ENCODE results near the gene CCDC160. TPM values are rescaled to one million over a fixed set of nuclear protein-coding genes. Genes with fewer than 3 reads are reported as not detected.

The CCDC160 gene
- polyA plus RNA-seq, 1 donor from 2014 or later = 4.3 TPM

- Histone ChIP-seq H3K4me3 (ENCODE audit: low read length) (no peak overlapping the region), H3K27me3 (ENCODE audit: insufficient read depth, low read depth, low read length) (no peaks in the 10 kb centered on the region), H3K36me3 (ENCODE audit: insufficient read depth, low read length) (no peaks in the 10 kb centered on the region), H2AFZ (ENCODE audit: low read depth, low read length) (no peak overlapping the region), H3K27ac (ENCODE audit: low read length) (no peak overlapping the region), H3K4me2 (ENCODE audit: low read length) (no peak overlapping the region), H3K9me2 (ENCODE audit: insufficient read depth, low read length) (no peaks in the 10 kb centered on the region), H3K9ac (ENCODE audit: low read length) (no peak overlapping the region), H3K9me3 (ENCODE audit: low read length) (no peaks in the 10 kb centered on the region), H4K20me1 (ENCODE audit: insufficient read depth) (no peaks in the 10 kb centered on the region), H3K79me2 (replicated peaks; ENCODE audit: insufficient read depth, low read length) (no peaks in the 10 kb centered on the region), H3F3A (ENCODE audit: insufficient read depth, low read length, poor library complexity, severe bottlenecking) (no peaks in the 10 kb centered on the region)
- TF ChIP-seq RAD21 (conservative IDR thresholded peaks at IDR 0.05) = no peak
- no peak for TF ChIP-seq REST (IDR thresholded peaks at IDR 0.05; ENCODE audit: borderline replicate concordance)
- TF ChIP-seq POLR2AphosphoS5 (IDR thresholded peaks at IDR 0.05) = no peak
- TF ChIP-seq SMC3 (conservative IDR thresholded peaks at IDR 0.05; ENCODE audit: poor library complexity) = no peak
- no peak for TF ChIP-seq EZH2 (IDR thresholded peaks at IDR 0.05; ENCODE audit: borderline replicate concordance, insufficient read depth, low read length, poor library complexity, severe bottlenecking)
- no peak for TF ChIP-seq EP300 (conservative IDR thresholded peaks at IDR 0.05; ENCODE audit: poor library complexity, severe bottlenecking)
- no peak for TF ChIP-seq MXI1 (conservative IDR thresholded peaks at IDR 0.05; ENCODE audit: poor library complexity, severe bottlenecking)
- TF ChIP-seq CTCF (IDR thresholded peaks at IDR 0.05; ENCODE audit: poor library complexity, severe bottlenecking) = no peak
- no peak for TF ChIP-seq TAF1 (IDR thresholded peaks at IDR 0.05; ENCODE audit: low read depth)
Observed at GRCh38 chrX:134254511-134254910, 17.5 kb downstream of the CCDC160 start.

GRCh38 chrX:134255555-134255954 is 18.6 kb downstream of the CCDC160 start:
- no peaks in the 10 kb centered on the region for H3K27me3 ChIP-seq (ENCODE audit: insufficient read depth, low read depth, low read length)

More at GRCh38 chrX:134255555-134255954, 18.6 kb downstream of the CCDC160 start:
- Histone ChIP-seq H3K36me3 (ENCODE audit: insufficient read depth, low read length) (no peaks in the 10 kb centered on the region), H3K9ac (ENCODE audit: low read length) (no peak overlapping the region), H3K9me3 (ENCODE audit: low read length) (no peaks in the 10 kb centered on the region), H3K9me2 (ENCODE audit: insufficient read depth, low read length) (no peaks in the 10 kb centered on the region), H3K27ac (ENCODE audit: low read length) (no peak overlapping the region), H3F3A (ENCODE audit: insufficient read depth, low read length, poor library complexity, severe bottlenecking) (no peaks in the 10 kb centered on the region), H3K79me2 (replicated peaks; ENCODE audit: insufficient read depth, low read length) (no peaks in the 10 kb centered on the region), H3K4me2 (ENCODE audit: low read length) (no peak overlapping the region), H2AFZ (ENCODE audit: low read depth, low read length) (no peak overlapping the region), H4K20me1 (ENCODE audit: insufficient read depth) (no peaks in the 10 kb centered on the region), H3K4me3 (ENCODE audit: low read length) (no peak overlapping the region)
- TF ChIP-seq EZH2 (IDR thresholded peaks at IDR 0.05; ENCODE audit: borderline replicate concordance, insufficient read depth, low read length, poor library complexity, severe bottlenecking) = no peak
- TF ChIP-seq EP300 (conservative IDR thresholded peaks at IDR 0.05; ENCODE audit: poor library complexity, severe bottlenecking) = no peak
- no peak for TF ChIP-seq TAF1 (IDR thresholded peaks at IDR 0.05; ENCODE audit: low read depth)
- no peak for TF ChIP-seq REST (IDR thresholded peaks at IDR 0.05; ENCODE audit: borderline replicate concordance)
- no peak for TF ChIP-seq POLR2AphosphoS5 (IDR thresholded peaks at IDR 0.05)
- TF ChIP-seq CTCF (IDR thresholded peaks at IDR 0.05; ENCODE audit: poor library complexity, severe bottlenecking) = no peak
- TF ChIP-seq MXI1 (conservative IDR thresholded peaks at IDR 0.05; ENCODE audit: poor library complexity, severe bottlenecking) = no peak
- no peak for TF ChIP-seq RAD21 (conservative IDR thresholded peaks at IDR 0.05)
- no peak for TF ChIP-seq SMC3 (conservative IDR thresholded peaks at IDR 0.05; ENCODE audit: poor library complexity)

All from neural cell (in vitro differentiated cells).